NK-92 (cell line): ENCODE data around the gene PCCA.
"Not testable (repeated sequence)": the region's sequence is repeated elsewhere in the genome, so short reads cannot be mapped to it uniquely, and the experiment has no call there.

Experiments
- DNase-seq: peaks from one replicate; lab custom pipeline; 2025; ENCODE audit not compliant: unreplicated experiment; lab: John Stamatoyannopoulos, UW

The PCCA gene

GRCh38 chr13:100235311-100235901 lies 146.5 kb downstream of the PCCA start:
- no peak for DNase-seq

- no peak for DNase-seq
Measured at GRCh38 chr13:100240109-100240779, 151.4 kb downstream of the PCCA start.

GRCh38 chr13:100244431-100244830 lies 155.5 kb downstream of the PCCA start:
- DNase-seq = no peak

- DNase-seq = no peak
Measured at GRCh38 chr13:100245104-100245503, 156.2 kb downstream of the PCCA start.

- DNase-seq = no peak
Measured at GRCh38 chr13:100247937-100248336, 159.0 kb downstream of the PCCA start.

GRCh38 chr13:100254002-100254401 lies 165.1 kb downstream of the PCCA start:
- DNase-seq = no peak

- DNase-seq = no peak
Measured at GRCh38 chr13:100262404-100262803, 173.5 kb downstream of the PCCA start.

GRCh38 chr13:100266026-100266425 lies 177.1 kb downstream of the PCCA start:
- DNase-seq = no peak

GRCh38 chr13:100269837-100270236 lies 180.9 kb downstream of the PCCA start:
- DNase-seq = no peak

- DNase-seq = no peak
Measured at GRCh38 chr13:100273138-100273537, 184.2 kb downstream of the PCCA start.

GRCh38 chr13:100273552-100273951 lies 184.7 kb downstream of the PCCA start:
- DNase-seq = no peak

- no peak for DNase-seq
Measured at GRCh38 chr13:100274942-100275506, 186.1 kb downstream of the PCCA start.

- no peak for DNase-seq
Measured at GRCh38 chr13:100275746-100276145, 186.9 kb downstream of the PCCA start.

- DNase-seq = no peak
Measured at GRCh38 chr13:100280681-100281080, 191.8 kb downstream of the PCCA start.

GRCh38 chr13:100282306-100282705 lies 193.4 kb downstream of the PCCA start:
- DNase-seq = not testable (repeated sequence)

GRCh38 chr13:100290165-100290801 lies 201.4 kb downstream of the PCCA start:
- no peak for DNase-seq

GRCh38 chr13:100291624-100292023 lies 202.7 kb downstream of the PCCA start:
- DNase-seq = no peak

GRCh38 chr13:100297413-100297812 lies 208.5 kb downstream of the PCCA start:
- no peak for DNase-seq

- DNase-seq = no peak
Measured at GRCh38 chr13:100298116-100298681, 209.3 kb downstream of the PCCA start.

GRCh38 chr13:100298691-100299090 lies 209.8 kb downstream of the PCCA start:
- no peak for DNase-seq

GRCh38 chr13:100300243-100300642 lies 211.3 kb downstream of the PCCA start:
- DNase-seq = no peak

- DNase-seq = no peak
Measured at GRCh38 chr13:100300708-100301107, 211.8 kb downstream of the PCCA start.
